ENCODE measurements around the gene ZNF385B.
"Not testable (repeated sequence)": the region's sequence is repeated elsewhere in the genome, so short reads cannot be mapped to it uniquely, and the experiment has no call there.

Gene ZNF385B

DNA sequence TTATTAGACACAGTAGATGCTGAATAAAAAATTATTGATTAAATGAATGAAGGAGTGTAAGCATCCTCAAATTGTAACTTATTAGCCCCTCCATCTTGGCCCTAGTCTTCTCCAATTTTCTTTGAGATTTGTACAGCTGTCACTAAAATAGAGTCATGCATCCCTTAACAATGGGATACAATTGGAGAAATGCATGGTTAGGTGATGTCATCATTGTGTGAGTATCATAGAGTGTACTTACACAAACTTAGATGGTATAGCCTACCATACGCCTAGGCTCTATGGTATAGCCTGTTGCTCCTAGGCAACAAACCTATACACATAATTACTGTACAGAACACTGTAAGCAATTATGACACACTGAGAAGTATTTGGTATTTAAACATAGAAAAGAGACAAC is 38.3 kb upstream of the ZNF385B start:
- Histone ChIP-seq H3K27ac (ENCODE audit: low read length) (no peak overlapping the region), H3K27me3 (ENCODE audit: low read depth, low read length) (no peaks in the 10 kb centered on the region), H3K36me3 (replicated peaks; ENCODE audit: low read depth, low read length) (no peaks in the 10 kb centered on the region), H4K20me1 (ENCODE audit: insufficient read depth, low read length) (no peaks in the 10 kb centered on the region), H3K79me2 (ENCODE audit: low read length) (no peaks in the 10 kb centered on the region), H3K4me2 (ENCODE audit: low read length) (no peak overlapping the region), H2AFZ (ENCODE audit: low read depth, low read length) (no peak overlapping the region), H3K9ac (ENCODE audit: low read length) (no peak overlapping the region), H3K9me3 (ENCODE audit: insufficient read depth, low read length) (no peaks in the 10 kb centered on the region), H3K4me1 (ENCODE audit: low read length) (peaks cover 4% of the 10 kb centered on the region; the same call in 1 of the 2 replicates), H3K4me3 (ENCODE audit: low read length) (no peak overlapping the region)
- no peak for TF ChIP-seq EZH2phosphoT487 (IDR thresholded peaks at IDR 0.05; ENCODE audit: low read depth)
- TF ChIP-seq, protein P1, sequence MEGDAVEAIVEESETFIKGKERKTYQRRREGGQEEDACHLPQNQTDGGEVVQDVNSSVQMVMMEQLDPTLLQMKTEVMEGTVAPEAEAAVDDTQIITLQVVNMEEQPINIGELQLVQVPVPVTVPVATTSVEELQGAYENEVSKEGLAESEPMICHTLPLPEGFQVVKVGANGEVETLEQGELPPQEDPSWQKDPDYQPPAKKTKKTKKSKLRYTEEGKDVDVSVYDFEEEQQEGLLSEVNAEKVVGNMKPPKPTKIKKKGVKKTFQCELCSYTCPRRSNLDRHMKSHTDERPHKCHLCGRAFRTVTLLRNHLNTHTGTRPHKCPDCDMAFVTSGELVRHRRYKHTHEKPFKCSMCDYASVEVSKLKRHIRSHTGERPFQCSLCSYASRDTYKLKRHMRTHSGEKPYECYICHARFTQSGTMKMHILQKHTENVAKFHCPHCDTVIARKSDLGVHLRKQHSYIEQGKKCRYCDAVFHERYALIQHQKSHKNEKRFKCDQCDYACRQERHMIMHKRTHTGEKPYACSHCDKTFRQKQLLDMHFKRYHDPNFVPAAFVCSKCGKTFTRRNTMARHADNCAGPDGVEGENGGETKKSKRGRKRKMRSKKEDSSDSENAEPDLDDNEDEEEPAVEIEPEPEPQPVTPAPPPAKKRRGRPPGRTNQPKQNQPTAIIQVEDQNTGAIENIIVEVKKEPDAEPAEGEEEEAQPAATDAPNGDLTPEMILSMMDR (IDR thresholded peaks at IDR 0.05; ENCODE audit: low read depth, low read length) = no peak

DNA sequence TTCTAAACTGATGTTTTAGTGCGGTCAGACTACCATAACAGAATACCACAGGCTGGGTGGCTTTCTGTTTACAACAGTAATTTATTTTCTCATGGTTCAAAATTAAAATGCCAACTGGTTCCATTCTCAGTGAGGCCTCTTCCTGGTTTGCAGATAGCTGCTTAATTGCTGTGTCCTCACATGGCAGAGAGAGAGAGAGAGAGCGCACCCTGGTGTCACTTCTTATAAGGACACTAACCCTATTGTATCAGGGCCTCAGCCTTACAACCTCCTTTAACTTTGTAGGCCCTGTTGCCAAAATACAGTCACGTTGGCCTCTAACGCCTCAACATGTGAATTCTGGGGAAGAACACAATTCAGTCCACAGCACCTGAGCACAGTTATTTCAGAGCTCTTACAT is 37.5 kb upstream of the ZNF385B start:
- Histone ChIP-seq H3K4me3 (ENCODE audit: low read length) (no peak overlapping the region), H2AFZ (ENCODE audit: low read depth, low read length) (peak overlapping the region; percentile 99), H3K4me2 (ENCODE audit: low read length) (no peak overlapping the region), H3K4me1 (ENCODE audit: low read length) (peaks cover 4% of the 10 kb centered on the region; the same call in 1 of the 2 replicates), H3K79me2 (ENCODE audit: low read length) (no peaks in the 10 kb centered on the region), H3K9ac (ENCODE audit: low read length) (no peak overlapping the region), H3K36me3 (replicated peaks; ENCODE audit: low read depth, low read length) (no peaks in the 10 kb centered on the region), H3K9me3 (ENCODE audit: insufficient read depth, low read length) (no peaks in the 10 kb centered on the region), H3K27ac (ENCODE audit: low read length) (no peak overlapping the region), H4K20me1 (ENCODE audit: insufficient read depth, low read length) (no peaks in the 10 kb centered on the region), H3K27me3 (ENCODE audit: low read depth, low read length) (no peaks in the 10 kb centered on the region)
- no peak for TF ChIP-seq EZH2phosphoT487 (IDR thresholded peaks at IDR 0.05; ENCODE audit: low read depth)
- TF ChIP-seq, protein P1 (IDR thresholded peaks at IDR 0.05; ENCODE audit: low read depth, low read length) = peak; percentile 67

DNA sequence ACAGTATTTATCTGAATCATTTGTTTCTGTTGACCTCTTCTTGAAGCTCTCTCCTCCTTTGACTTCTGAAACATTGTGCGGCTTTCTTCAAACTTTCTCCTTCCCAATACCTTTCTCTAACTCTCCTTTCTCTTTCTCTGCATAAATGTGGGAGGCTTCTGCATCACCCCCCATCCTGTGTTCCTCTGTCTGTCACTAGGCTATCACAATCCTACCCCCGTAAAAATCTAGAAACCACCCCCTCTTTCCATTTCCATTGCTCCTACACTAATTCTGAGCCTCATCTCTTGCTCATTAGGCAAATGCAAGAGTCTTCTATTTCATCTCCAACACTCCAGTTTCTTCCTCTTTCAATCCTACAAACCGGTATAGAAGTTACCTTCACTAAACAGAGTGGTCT is 32.2 kb upstream of the ZNF385B start:
- no peak overlapping the region for H3K9ac ChIP-seq (ENCODE audit: low read length)

DNA sequence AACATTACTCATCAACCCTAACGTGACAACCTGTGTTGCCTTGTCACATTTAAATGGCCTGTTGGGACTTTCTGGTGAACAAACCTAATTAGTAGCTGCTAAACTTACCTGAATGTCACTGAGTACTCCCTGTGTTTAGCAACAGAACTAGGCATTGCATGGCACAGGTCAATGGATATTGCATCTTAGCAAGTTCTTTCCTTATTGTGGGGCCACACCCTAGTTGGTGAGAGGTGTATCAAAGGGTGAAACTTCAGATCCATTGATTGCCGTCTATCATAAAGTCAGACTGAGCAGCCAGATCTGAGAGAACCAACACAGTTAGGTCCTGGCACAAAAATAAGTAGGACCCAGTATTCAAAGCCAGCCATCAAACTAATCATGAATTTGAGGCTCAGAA is 29.8 kb upstream of the ZNF385B start:
- no peak overlapping the region for H3K9ac ChIP-seq (ENCODE audit: low read length)
- no peak overlapping the region for H3K4me3 ChIP-seq (ENCODE audit: low read length)
- no peaks in the 10 kb centered on the region for H3K4me1 ChIP-seq (ENCODE audit: low read length)
- H3K4me2 ChIP-seq (ENCODE audit: low read length) = no peak overlapping the region
- no peaks in the 10 kb centered on the region for H3K79me2 ChIP-seq (ENCODE audit: low read length)
- H4K20me1 ChIP-seq (ENCODE audit: insufficient read depth, low read length) = no peaks in the 10 kb centered on the region
- no peak overlapping the region for H3K27ac ChIP-seq (ENCODE audit: low read length)
- H3K9me3 ChIP-seq (ENCODE audit: insufficient read depth, low read length) = no peaks in the 10 kb centered on the region
- H3K27me3 ChIP-seq (ENCODE audit: low read depth, low read length) = no peaks in the 10 kb centered on the region
- TF ChIP-seq, protein P1 (IDR thresholded peaks at IDR 0.05; ENCODE audit: low read depth, low read length) = no peak
- no peak for TF ChIP-seq EZH2phosphoT487 (IDR thresholded peaks at IDR 0.05; ENCODE audit: low read depth)
- no peaks in the 10 kb centered on the region for H3K36me3 ChIP-seq (replicated peaks; ENCODE audit: low read depth, low read length)
- no peak overlapping the region for H2AFZ ChIP-seq (ENCODE audit: low read depth, low read length)

More for the DNA sequence above, 32.2 kb upstream of the ZNF385B start:
- Histone ChIP-seq H3K4me1 (ENCODE audit: low read length) (peaks cover 2% of the 10 kb centered on the region; the same call in 1 of the 2 replicates), H3K27me3 (ENCODE audit: low read depth, low read length) (no peaks in the 10 kb centered on the region), H3K36me3 (replicated peaks; ENCODE audit: low read depth, low read length) (no peaks in the 10 kb centered on the region), H2AFZ (ENCODE audit: low read depth, low read length) (no peak overlapping the region), H3K79me2 (ENCODE audit: low read length) (no peaks in the 10 kb centered on the region), H3K27ac (ENCODE audit: low read length) (no peak overlapping the region), H3K4me2 (ENCODE audit: low read length) (no peak overlapping the region), H3K4me3 (ENCODE audit: low read length) (no peak overlapping the region), H4K20me1 (ENCODE audit: insufficient read depth, low read length) (no peaks in the 10 kb centered on the region), H3K9me3 (ENCODE audit: insufficient read depth, low read length) (no peaks in the 10 kb centered on the region)
- TF ChIP-seq EZH2phosphoT487 (IDR thresholded peaks at IDR 0.05; ENCODE audit: low read depth) = no peak

DNA sequence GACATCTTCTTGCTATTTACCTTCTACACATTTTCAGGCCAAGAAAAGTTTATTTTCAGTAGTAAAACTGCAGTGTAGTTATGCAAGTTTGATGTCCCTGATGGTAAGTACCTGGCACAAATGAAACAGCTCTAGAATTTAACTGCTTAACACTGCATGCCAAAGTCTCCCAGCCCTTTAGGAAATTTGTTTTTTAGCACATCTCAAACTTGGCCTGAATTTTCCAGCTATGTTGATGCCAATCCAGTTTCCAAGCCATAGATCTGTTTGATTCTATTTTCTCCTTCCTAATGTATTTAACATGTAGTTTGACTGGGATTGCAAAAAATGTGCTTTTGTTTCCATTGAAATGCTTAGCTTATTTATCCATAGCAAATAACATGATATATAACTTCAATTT is 29.3 kb upstream of the ZNF385B start:
- no peaks in the 10 kb centered on the region for H3K36me3 ChIP-seq (replicated peaks; ENCODE audit: low read depth, low read length)
- no peaks in the 10 kb centered on the region for H3K27me3 ChIP-seq (ENCODE audit: low read depth, low read length)
- no peak overlapping the region for H3K27ac ChIP-seq (ENCODE audit: low read length)
- no peaks in the 10 kb centered on the region for H3K79me2 ChIP-seq (ENCODE audit: low read length)
- H2AFZ ChIP-seq (ENCODE audit: low read depth, low read length) = no peak overlapping the region
- H3K4me3 ChIP-seq (ENCODE audit: low read length) = no peak overlapping the region
- no peaks in the 10 kb centered on the region for H3K4me1 ChIP-seq (ENCODE audit: low read length)
- no peaks in the 10 kb centered on the region for H4K20me1 ChIP-seq (ENCODE audit: insufficient read depth, low read length)
- no peaks in the 10 kb centered on the region for H3K9me3 ChIP-seq (ENCODE audit: insufficient read depth, low read length)
- H3K4me2 ChIP-seq (ENCODE audit: low read length) = no peak overlapping the region
- TF ChIP-seq EZH2phosphoT487 (IDR thresholded peaks at IDR 0.05; ENCODE audit: low read depth) = no peak
- TF ChIP-seq, protein P1 (IDR thresholded peaks at IDR 0.05; ENCODE audit: low read depth, low read length) = no peak
- H3K9ac ChIP-seq (ENCODE audit: low read length) = no peak overlapping the region

DNA sequence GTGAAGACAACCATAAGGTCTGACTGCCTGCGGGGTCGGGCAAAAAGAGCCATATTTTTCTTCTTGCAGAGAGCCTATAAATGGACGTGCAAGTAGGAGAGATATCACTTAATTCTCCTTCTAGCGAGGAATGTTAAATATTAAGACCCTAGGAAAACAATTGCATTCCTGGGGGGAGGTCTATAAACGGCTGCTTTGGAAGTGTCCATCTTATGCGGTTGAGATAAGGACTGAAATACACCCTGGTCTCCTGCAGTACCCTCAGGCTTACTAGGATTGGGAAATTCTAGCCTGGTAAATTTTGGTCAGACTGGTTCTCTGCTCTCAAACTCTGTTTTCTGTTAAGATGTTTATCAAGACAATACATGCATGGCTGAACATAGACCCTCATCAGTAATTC is 27.2 kb upstream of the ZNF385B start:
- not testable (repeated sequence) for H3K27ac ChIP-seq (ENCODE audit: low read length); H3K9ac ChIP-seq (ENCODE audit: low read length); H3K36me3 ChIP-seq (replicated peaks; ENCODE audit: low read depth, low read length); H3K4me2 ChIP-seq (ENCODE audit: low read length); H3K79me2 ChIP-seq (ENCODE audit: low read length); H2AFZ ChIP-seq (ENCODE audit: low read depth, low read length); H4K20me1 ChIP-seq (ENCODE audit: insufficient read depth, low read length); H3K27me3 ChIP-seq (ENCODE audit: low read depth, low read length); H3K4me1 ChIP-seq (ENCODE audit: low read length); H3K9me3 ChIP-seq (ENCODE audit: insufficient read depth, low read length); H3K4me3 ChIP-seq (ENCODE audit: low read length)
